GM18870 (cell line): Measurements from ENCODE around the gene C10orf71.

ENCODE experiments used
- ATAC-seq: cut with Tn5 transposase; IDR thresholded peaks from one replicate; pipeline ENCODE4 v1.9.1; 2021; ENCODE audit warnings: moderate library complexity; ENCODE audit not compliant: unreplicated experiment

C10orf71 gene, protein sequence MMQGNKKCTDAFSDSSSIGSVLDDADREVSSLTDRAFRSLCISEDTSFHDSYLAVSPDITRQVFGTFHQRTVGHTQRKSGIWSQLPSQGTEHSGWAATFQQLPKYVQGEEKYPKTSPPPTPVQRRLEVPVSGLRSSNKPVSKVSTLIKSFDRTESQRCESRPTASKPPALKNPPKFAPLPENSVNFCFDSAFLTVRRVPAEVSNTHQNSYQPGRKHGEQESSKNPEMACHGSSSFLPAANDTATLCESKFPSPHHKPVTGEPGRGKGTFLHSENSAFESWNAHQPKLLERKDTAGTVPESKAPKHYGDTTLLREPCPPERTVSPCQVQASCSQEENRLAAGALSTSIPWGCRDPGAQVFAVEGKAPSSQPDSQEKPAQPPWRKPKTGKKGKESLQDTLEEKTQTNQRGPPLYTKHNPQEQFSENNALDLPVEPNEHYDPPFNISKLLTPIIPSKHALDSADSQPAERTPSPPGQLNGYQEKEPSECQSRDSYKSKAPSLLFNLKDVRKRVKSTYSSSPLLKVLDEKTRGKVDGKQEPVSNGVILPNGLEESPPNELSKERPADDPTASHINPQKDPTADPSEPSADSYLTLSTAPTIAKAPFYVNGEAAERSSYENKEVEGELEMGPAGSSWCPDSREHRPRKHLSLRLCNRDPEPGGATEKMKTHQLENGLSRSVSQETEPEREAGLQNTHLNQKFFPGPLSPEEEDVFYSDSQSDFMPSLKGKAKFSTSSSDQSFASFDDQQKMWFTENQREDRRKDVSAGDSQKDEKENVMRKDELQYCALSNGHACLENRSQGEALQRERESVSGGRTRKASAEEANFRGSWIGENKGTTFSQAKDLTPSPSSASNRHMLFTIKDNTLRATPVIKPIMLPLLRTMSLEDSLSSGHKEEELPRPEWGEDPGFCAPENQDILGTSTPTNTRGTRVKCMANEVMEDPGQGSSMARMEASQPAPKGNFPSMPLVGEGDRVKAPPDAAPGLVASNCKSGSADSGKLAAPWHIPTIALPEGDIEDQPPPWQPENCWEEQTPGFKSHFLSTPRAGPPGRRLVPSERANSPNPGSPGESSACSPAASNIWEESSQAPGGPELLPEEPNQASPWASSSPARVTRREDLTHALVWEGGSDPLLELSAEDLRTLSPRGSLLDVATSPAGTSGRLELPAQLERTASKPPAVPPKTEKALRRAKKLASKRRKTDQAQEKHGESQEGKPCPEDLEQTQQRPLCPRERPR (N-terminal part only)

DNA sequence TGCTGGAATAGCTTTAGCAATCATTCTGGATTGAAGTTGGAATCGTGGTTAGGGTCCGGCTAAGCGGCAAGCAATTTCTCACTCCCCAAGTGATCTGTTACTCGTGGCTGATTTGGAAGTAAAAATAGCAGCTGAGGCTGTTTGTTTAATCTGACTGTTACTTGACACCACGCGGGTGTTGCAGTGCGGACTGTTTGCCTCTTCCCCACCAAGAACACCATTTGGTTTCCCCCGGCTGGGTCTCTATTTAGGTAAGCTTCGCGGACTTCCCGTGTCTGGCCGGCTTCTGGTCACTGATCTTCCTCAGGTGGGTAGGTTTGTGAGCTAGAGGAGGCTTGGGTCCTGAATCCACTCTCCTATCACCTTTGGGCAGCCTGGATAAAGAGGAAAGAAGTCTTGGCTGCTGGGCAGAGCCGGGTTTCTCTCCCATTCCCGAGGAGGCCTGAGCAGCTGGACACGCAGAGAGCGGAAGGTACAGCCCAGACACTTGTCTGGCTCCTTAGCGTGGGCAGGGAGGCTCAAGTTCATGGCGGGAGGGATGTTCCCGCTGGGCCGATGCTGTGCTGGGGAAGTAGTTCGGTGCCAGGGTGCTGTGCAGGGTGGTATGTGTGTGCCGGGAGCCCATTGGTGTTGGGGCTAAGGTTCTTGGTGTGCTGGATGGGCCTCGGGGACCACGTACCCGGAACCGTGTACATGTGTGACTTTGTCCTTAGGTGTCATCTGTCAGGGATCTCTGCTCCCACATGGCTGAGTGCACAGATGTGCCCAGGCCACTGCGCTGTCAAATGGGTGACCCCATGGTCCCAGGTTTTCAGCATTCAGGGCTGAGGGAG lies at the start of gene C10orf71:
C10orf71 (plus strand) TSS at position 188 of the 833 bp plus-strand sequence. CDS start 23,376 bp downstream, outside the sequence.
- no peak for ATAC-seq

DNA sequence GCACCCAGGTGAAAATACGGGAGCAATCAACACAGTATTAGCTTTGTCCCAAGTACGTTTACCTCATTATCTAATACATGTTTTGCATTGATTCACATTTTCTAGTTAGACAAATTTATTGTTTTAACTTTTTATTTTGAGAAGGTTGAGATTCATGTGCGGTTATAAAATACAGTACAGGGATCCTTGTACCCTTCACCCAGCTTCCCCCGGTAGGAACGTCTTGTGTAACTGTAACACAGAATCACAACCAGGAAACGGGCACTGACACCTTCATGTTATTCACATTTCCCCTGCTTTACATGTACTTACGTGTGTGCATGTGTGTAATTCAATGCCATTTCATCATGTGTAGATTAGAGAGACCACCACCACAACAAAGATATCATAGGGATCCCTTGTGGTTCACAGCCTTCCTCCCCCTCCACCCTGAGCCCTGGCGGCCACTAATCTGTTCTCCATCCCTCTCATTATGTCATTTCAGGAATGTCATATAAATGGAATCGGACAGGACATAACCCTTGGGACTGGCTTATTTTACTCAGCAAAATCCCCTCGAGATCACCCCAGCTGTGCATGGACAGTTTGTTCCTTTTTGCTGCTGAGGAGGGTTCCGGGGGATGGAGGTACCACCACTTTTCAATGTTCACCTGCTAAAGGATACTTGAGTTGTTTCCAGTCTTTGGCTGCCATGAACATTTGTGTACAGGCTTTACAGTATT lies 46.5 kb upstream of the C10orf71 start:
- ATAC-seq: no peak

DNA sequence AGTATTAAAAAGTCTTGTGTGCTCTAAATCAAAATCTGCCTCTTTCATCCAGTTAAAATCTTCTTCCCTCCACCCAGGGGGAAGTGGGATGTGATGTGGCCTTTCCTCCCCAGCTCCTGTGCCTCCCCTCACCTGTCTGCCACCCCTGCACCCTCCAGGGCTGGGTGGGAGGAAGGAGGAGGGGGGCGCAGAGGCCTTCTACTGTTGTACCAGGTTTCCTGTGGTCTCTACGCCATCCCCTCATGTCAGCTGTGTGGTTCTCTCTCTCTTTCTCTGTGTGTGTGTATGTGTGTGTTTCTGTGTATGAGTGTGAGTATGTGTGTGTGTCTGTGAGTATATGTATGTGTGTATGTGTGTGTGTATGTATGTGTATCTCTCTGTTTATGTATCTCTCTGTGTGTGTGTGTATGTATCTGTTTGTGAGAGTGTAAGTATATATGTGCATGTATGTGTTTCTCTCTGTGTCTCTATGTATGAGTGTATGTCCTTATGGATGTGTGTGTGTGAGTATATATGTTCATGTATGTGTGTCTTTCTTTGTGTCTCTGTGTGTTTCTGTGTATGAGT lies 45.5 kb upstream of the C10orf71 start:
- no peak for ATAC-seq

DNA sequence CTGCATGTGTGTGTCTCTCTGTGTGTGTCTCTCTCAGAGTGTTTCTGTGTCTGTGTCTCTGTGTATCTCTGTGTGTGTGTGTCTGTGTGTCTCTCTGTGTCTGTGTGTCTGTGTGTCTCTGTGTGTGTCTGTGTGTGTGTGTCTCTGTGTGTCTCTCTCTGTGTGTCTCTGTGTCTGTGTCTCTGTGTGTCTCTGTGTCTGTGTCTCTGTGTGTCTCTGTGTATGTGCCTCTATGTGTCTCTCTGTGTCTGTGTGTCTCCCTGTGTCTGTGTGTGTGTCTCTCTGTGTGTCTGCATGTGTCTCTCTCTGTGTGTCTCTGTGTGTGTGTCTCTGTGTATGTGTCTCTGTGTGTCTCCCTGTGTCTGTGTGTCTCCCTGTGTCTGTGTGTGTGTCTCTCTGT lies 44.8 kb upstream of the C10orf71 start:
- ATAC-seq: no peak

DNA sequence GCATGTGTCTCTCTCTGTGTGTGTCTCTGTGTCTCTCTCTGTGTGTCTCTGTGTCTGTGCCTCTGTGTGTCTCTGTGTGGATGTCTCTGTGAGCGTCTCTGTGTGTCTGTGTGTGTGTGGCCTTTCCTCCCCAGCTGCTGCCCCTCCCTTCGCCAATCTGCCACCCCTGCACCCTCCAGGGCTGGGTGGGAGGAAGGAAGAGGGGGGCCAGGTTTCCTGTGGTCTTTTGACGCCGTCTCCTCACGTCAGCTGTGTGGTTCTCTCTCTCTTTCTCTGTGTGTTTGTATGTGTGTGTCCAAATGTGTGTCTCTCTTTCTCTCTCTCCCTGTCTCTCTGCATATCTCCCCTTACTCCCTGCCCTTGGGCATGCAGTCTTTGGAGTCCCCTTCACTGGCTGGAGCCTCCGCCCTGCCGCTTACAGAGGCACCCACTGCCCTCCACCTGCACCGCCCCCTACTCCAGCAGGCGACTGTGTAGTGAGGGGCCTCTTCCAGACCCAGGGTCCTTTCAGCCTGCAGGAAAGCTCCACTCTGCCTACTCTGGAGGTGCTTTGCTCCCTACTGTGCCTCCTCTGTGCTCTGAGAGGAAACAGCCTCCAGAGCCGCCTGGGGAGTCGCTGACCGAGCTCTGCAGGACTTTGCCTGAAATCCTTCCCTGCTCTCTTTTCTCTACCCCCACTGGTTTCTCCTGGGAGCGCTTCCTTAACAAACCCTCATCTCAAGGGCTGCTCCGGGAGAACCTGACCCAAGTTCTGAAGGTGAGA lies 44.2 kb upstream of the C10orf71 start:
- no peak for ATAC-seq

DNA sequence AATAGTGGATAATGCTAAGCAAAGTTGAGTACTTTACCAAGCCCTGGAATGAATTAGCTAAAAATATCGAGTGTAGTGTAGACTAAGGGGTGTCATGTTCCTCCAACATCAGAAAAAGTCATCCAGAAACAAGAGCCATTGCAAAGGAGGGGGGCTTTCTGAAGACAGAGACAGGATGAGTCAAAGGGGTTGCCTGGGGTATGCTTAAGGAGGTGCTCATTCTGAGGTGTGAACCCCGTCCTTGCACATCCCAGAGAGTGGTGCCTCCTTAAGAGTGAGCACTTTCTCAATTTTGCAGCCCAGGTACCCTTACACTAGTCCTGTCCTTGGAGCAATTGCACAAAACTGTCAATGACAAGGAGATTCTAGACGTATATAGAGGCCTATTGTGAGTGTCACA lies 43.1 kb upstream of the C10orf71 start:
- ATAC-seq: no peak

DNA sequence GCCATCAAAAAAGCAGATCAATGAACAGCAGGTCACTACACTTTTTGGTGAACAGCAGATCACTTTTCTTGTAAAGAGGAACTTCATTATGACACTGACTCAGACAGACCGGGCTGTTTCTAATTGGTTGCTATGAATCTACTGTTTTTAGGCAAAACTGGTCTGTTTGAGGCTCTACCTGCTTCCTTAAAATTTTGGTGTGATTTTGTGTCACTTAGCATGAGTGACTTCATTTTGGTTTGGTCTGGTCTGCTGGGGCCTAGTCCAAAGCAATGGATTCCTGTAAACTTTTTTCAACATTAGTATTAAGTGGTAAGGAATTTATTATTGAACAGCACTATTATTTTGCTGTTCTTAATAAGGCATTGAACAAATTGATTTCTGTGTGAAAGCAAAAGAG lies 41.8 kb upstream of the C10orf71 start:
- no peak for ATAC-seq

DNA sequence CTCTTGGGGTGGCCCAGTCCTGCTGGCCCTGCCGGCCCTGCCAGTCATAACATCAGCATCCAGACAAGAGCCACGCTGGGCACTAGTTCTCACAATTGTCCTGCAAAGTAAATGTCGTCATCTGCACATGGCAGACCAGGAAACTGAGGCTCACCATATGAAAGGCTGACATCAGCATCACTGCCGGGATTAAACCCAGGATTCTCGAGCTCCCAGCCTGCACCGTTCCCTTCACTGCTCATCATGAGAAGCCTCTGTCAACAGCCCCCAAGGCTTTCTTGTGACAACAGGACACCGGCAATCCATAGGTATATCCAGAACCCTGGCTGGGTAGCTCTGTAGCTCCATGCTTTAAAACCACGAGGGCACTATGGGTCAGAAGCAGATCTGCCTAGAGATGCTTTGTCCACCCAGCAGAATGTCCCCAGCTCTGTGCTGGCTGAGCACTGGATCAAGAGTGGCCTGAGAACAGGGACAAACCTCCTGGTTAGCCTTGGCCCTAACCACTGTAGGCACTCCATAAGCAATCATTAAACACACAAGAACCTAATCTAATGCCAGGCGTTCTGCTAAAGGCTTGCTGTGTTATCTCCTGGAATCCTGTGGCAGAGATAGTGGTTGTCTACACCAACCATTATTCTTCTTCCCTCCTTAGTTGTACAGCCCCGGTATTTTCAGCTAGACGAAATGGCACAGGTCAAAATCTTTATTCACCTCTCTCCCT lies 41.2 kb upstream of the C10orf71 start:
- ATAC-seq: no peak

DNA sequence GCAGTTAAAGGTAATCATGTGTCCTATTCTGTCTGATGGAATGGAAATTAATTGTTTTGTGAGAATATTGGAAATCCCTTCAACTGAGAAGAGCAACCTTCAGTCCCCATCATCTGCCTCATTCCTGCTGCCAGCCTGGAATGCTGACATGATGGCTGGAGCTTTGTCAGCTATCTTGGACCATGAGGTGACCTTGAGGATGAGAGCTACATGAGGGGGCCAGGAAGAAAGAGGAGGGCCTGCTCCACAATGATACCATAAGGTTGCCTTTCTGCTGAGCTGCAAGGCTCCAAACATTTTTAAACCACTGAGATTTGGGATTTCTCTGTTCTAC lies 40.7 kb upstream of the C10orf71 start:
- no peak for ATAC-seq

DNA sequence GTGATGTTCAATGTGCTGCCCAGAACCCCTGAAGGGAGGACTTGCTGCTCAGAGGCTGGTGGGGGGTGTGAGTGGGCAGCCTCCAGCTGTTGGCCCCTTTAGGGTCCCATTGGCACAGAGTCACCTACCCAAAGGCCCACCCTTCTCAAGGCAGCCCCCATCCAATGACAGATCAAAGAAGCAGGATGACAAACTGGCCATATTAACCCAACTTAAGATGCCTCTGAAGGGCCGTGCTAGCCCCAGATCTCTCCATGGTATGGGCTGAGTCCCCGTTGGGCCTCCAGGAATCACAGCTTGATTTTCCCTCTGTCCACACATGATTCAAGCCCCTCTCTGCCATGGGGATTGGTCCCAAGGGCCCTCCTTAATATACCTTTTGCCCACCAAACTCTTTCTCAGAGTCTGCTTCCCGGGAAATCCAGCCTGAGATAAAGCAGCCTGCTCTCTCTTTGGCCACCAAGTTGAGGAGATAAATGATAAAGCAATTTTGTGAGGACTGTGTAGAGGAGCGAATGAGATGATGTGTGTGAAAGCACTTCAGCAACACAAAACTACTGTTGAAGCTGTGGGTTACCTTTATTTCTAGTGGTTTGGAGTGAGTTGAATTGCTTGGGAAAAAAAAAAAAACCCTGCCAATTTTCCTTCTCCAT lies 38.2 kb upstream of the C10orf71 start:
- ATAC-seq: no peak

DNA sequence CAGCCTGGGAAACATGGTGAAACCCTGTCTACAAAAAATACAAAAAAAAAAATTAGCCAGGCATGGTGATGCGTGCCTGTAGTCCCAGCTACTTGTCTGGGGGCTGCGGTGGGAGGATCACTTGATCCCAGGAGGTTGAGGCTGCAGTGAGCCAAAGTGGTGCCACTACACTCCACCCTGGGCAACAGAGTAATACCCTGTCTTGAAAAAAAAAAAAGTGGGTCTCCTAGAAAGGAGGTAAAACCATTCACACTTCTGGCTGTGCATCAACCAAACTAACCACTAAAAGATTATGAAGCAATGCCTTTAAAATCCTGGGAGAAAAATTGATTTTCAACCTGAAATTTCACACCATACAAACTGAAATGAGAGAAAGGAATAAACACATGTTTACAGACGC lies 35.4 kb upstream of the C10orf71 start:
- no peak for ATAC-seq

DNA sequence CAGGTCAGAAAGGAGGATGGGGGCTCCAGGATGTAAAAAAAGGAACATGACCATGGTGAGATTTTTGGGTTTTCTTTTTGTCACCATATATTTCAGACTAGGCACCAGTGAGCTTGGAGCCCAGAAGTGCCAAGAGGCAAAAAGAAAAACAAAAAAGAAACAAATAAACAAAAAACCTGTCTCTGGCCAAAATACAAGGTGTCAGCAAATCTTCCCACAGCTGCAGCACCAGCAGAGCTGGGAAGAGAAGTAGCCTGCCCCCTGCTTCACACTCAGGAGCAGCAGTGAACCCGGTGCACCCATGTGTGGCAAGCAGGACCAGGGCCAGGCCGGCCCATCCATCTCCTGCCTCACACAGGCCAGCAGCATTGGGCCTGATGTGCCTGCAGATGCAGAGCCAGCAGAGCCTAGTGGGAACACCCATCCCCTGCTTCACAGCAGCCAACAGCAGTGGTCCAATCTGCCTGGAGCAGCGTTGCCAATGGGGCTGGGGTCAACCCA lies 34.7 kb upstream of the C10orf71 start:
- ATAC-seq: no peak

DNA sequence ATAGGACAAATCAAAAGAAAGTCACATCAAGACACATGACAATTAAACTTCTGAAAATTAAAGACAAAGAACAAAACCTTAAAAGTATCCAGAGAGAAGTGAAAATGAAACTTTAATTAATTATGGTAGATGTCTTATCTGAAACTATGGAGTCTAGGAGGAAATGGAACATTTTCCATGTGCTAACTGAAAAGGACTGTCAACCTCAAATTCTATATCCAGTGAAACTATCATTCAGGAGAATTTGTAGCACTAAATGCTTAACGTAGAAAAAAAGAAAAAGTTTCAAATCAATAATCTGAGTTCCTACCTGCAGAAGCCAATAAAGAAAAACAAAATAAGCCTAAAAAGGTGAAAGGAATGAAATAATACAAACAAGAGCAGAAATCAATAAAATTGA lies 33.1 kb upstream of the C10orf71 start:
- no peak for ATAC-seq

DNA sequence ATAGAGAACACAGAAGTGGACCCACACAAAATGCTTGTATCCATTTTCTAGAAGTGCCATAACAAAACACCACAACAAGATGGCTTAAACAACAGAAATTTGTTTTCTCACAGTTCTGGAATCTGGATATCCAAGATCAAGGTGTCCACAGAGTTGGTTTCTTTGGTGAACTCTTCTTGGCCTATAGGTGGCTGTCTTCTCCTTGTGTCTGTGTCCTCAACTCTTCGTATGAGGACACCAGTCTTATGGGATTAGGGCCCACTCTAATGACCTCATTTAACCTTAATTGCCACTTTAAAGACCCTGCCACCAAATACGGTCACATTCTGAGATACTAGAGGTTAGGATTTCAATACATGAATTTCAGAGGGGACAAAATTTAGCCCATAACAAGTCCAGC lies 30.8 kb upstream of the C10orf71 start:
- no peak for ATAC-seq

DNA sequence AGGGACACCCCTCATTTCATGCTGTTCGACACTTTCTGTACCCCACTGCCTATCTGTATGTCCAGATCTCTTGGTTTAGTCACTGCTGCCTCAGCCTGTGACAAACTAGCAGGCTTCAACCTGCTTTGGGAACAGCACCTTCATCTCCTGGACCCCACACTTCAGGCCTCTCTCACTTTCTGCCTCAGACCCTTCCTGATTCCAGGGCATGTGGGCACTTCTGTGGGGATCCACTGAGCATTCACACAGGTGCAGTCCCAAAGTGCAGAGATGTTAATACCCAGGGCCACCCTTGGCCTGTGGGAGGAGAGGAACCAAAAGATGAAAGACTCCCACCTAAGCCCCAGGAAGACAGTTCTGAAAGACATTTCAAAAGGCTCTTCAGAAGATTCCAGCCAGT lies 29.4 kb upstream of the C10orf71 start:
- ATAC-seq: no peak

DNA sequence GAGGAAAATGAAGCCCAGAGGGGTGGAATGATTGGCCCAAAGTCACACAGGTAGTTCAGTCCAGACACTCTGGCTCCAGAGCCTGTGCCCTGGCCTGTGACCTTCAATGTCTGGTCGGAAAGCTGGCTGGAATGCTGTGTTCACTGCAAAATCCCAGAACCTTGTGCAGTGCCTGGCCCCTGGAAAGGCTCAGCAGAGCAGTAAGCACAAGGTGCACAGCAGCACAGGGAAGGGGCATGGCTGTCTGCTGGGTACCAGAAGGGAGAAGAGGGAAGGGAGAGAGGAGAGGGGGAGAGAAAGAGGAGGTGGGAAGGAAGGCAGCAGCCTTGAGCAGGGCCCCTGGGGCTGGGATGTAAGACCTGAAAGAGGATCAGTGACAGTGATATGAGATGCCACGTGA lies 28.4 kb upstream of the C10orf71 start:
- no peak for ATAC-seq

DNA sequence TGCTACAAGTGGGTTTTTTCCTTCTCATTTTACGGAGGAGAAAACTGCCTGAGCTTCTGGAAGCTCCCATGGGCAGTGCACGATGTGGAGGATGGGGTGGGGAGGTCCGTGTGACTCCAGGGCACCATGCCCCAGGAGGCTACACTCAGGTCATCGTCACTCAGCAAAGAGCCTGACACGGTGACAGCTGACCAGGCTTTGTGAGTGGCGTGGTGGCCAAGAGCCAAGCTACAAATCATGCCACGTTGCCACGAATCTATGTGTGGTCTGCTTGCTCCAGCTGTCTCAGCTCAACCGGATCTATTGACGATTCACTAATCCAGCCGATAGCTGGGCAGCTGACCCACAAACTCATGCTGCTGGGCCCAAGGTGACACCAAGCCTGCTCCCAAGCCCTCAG lies 27.6 kb upstream of the C10orf71 start:
- no peak for ATAC-seq
